ENCODE measurements around the gene ARL4C. TPM values are rescaled to one million over a fixed set of nuclear protein-coding genes. Genes with fewer than 3 reads are reported as not detected.

ARL4C gene
- total RNA-seq, 1 experiment from 2014 or later, result 81.2 TPM

GRCh38 chr2:234447963-234448362 is 48.9 kb downstream of the ARL4C start:
- BruUV-seq (replicated peaks), result no TSS peak
- H3K36me3 Mint-ChIP-seq (ENCODE audit: insufficient read depth, unreplicated experiment), result peaks cover 19% of the 10 kb centered on the region
- H3K4me1 Mint-ChIP-seq (ENCODE audit: low read depth, unreplicated experiment), result peaks cover 26% of the 10 kb centered on the region
- H3K9me3 ChIP-seq, result no peaks in the 10 kb centered on the region
- H3K27me3 ChIP-seq (replicated peaks; ENCODE audit: control insufficient read depth, insufficient read depth, low read length), result no peaks in the 10 kb centered on the region
- POLR2A ChIA-PET, result interaction anchor here (0.6 to 1.3 kb wide), 6 partner anchors 16 to 49 kb away, joined by 3 to 7 read pairs (median 4); partner anchors contain the start of gene ARL4C
- DNase-seq, result peak; percentile 71 to 78
- peak overlapping the region; percentile 60 for H3K4me3 Mint-ChIP-seq (ENCODE audit: unreplicated experiment)
- intact Hi-C loops (cut with micrococcal nuclease; ENCODE audit: unreplicated experiment), result loop anchor here (1.0 to 5.0 kb wide), 6 partner anchors 14 to 256 kb away; no protein-coding TSS in a partner anchor
- no peak overlapping the region for H3K4me3 ChIP-seq (ENCODE audit: low read depth, low read length)
- H3K4me1 ChIP-seq, result peaks cover 49% of the 10 kb centered on the region
- no peaks in the 10 kb centered on the region for H3K36me3 ChIP-seq (ENCODE audit: control insufficient read depth, insufficient read depth, low read length)
- H3K27ac Mint-ChIP-seq (ENCODE audit: unreplicated experiment), result peak overlapping the region; percentile 89
- peaks cover 12% of the 10 kb centered on the region for H3K9me3 Mint-ChIP-seq (ENCODE audit: unreplicated experiment)
- H3K27me3 Mint-ChIP-seq (ENCODE audit: insufficient read depth, unreplicated experiment), result no peaks in the 10 kb centered on the region
- CTCF ChIA-PET, result interaction anchor here (0.8 to 1.0 kb wide), 2 partner anchors 15 to 85 kb away, joined by 3 to 4 read pairs; no protein-coding TSS in a partner anchor
- TF ChIP-seq CTCF (IDR thresholded peaks at IDR 0.05; ENCODE audit: insufficient read depth in 1 of 2, low read depth in 1 of 2, low read length in 1 of 2, severe bottlenecking in 1 of 2, unreplicated experiment in 1 of 2), result no peak

GRCh38 chr2:234447189-234447588 is 49.7 kb downstream of the ARL4C start:
- no peaks in the 10 kb centered on the region for H3K27me3 Mint-ChIP-seq (ENCODE audit: insufficient read depth, unreplicated experiment)
- peaks cover 8% of the 10 kb centered on the region for H3K9me3 Mint-ChIP-seq (ENCODE audit: unreplicated experiment)
- H3K27ac Mint-ChIP-seq (ENCODE audit: unreplicated experiment), result peak overlapping the region; percentile 89
- H3K4me3 Mint-ChIP-seq (ENCODE audit: unreplicated experiment), result no peak overlapping the region
- Histone ChIP-seq H3K4me1 (peaks cover 46% of the 10 kb centered on the region), H3K4me3 (ENCODE audit: low read depth, low read length) (no peak overlapping the region), H3K27me3 (replicated peaks; ENCODE audit: control insufficient read depth, insufficient read depth, low read length) (no peaks in the 10 kb centered on the region), H3K9me3 (no peaks in the 10 kb centered on the region), H3K36me3 (ENCODE audit: control insufficient read depth, insufficient read depth, low read length) (no peaks in the 10 kb centered on the region)
- H3K4me1 Mint-ChIP-seq (ENCODE audit: low read depth, unreplicated experiment), result peaks cover 19% of the 10 kb centered on the region
- ChIA-PET CTCF (no interaction called here), POLR2A (interaction anchor here (1.3 kb wide), 1 partner anchor 20 kb away, joined by 7 read pairs; no protein-coding TSS in a partner anchor)
- TF ChIP-seq CTCF (IDR thresholded peaks at IDR 0.05; ENCODE audit: insufficient read depth in 1 of 2, low read depth in 1 of 2, low read length in 1 of 2, severe bottlenecking in 1 of 2, unreplicated experiment in 1 of 2), result no peak
- H3K36me3 Mint-ChIP-seq (ENCODE audit: insufficient read depth, unreplicated experiment), result peaks cover 16% of the 10 kb centered on the region
- no TSS peak for BruUV-seq (replicated peaks)
- DNase-seq, result no peak
- intact Hi-C loops (cut with micrococcal nuclease; ENCODE audit: unreplicated experiment), result loop anchor here (5.0 kb wide), 2 partner anchors 45 to 255 kb away; no protein-coding TSS in a partner anchor

GRCh38 chr2:234446404-234447076 is 50.3 kb downstream of the ARL4C start:
- no peaks in the 10 kb centered on the region for H3K9me3 ChIP-seq
- Mint-ChIP-seq H3K27ac (ENCODE audit: unreplicated experiment) (peak overlapping the region; percentile 89), H3K27me3 (ENCODE audit: insufficient read depth, unreplicated experiment) (no peaks in the 10 kb centered on the region), H3K4me3 (ENCODE audit: unreplicated experiment) (no peak overlapping the region), H3K9me3 (ENCODE audit: unreplicated experiment) (peaks cover 8% of the 10 kb centered on the region), H3K36me3 (ENCODE audit: insufficient read depth, unreplicated experiment) (peaks cover 16% of the 10 kb centered on the region), H3K4me1 (ENCODE audit: low read depth, unreplicated experiment) (peaks cover 15% of the 10 kb centered on the region)
- no peak for TF ChIP-seq CTCF (IDR thresholded peaks at IDR 0.05; ENCODE audit: insufficient read depth in 1 of 2, low read depth in 1 of 2, low read length in 1 of 2, severe bottlenecking in 1 of 2, unreplicated experiment in 1 of 2)
- BruUV-seq (replicated peaks), result no TSS peak
- no peaks in the 10 kb centered on the region for H3K36me3 ChIP-seq (ENCODE audit: control insufficient read depth, insufficient read depth, low read length)
- DNase-seq, result no peak
- intact Hi-C loops (cut with micrococcal nuclease; ENCODE audit: unreplicated experiment), result loop anchor here (5.0 kb wide), 2 partner anchors 46 to 254 kb away; no protein-coding TSS in a partner anchor
- H3K27me3 ChIP-seq (replicated peaks; ENCODE audit: control insufficient read depth, insufficient read depth, low read length), result no peaks in the 10 kb centered on the region
- ChIA-PET POLR2A (no interaction called here), CTCF (no interaction called here)
- H3K4me1 ChIP-seq, result peaks cover 39% of the 10 kb centered on the region
- H3K4me3 ChIP-seq (ENCODE audit: low read depth, low read length), result no peak overlapping the region

Measured in Caco-2 (cell line).